Measurements from ENCODE around the gene SH3BP4.
A peak's percentile ranks its signal among the peaks of the same experiment; 100 is the strongest.

SH3BP4 gene

DNA sequence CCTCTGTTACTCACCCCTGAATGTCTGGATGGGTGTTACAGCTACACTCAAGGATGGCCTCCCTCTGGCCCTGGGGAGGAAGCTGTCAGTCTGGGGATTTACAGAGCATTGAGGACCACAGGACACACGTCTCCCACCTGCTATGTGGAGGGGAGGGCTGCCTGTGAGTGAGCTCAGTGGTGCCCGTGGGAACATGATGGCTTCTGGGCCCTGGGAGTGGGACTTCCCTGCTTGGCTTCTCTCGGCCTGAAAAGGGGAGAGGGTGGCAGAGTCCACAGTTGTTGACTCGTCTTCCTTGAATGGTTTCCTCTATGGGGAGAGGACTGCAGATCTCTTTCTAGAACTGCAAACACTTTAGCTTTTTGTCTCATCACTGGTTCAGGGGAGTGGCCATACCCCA is 79.1 kb downstream of the SH3BP4 start:
- FAIRE-seq (no peak), DNase-seq (ENCODE audit: insufficient read length, low spot score) (no peak)

DNA sequence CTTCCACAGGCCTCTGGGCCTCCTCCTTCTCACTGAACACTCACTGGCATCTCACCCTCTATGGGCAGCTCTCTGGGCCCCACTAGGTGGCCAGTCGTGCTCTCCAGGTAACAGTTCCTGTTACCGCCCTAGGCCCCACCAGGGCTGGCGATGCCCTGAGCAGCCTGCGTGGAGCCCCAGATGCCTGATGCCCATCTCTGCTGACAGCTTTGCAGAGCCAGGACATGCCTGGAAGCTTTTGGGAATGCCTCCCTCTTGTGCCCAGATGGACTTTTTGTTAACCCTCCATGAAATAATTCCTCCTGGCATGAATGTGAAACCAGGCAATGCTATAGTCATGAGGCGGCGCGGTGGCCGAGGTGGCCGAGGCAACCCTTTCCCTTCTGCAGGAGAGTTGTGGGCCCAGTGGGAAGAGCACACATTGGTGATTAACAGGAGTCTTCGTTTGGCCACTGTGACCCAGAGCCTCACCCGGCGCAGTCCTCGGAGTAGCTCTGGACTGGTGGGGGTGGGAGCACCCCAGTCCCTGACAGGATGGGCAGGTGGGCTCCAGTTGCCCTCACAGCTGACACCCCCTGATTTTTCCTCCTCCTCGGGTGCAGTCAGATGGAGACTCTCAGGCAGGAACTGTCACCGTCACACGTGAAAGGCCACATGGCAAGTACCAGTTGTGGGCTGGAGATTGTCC is 80.0 kb downstream of the SH3BP4 start:
- FAIRE-seq (no peak), DNase-seq (ENCODE audit: insufficient read length, low spot score) (no peak)

DNA sequence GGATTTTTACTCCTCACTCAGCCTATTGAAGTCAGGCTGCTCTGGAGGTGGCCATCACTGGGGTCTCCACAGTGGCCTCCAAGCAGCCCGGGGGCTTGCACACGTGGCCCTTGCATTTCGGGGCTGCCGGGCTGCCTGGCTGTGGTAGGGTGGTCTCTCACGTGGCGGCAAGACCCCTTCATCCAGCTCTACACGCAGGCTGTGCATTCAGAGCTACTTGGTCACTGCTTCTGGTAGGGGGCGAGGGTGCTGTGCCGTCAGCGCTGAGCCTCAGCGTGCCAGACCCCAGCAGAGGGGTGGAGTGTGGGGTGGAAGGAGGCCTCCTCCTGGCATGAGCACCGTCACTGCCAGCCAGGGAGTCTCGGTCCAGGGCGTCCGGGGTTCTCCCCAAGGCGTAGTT is 80.6 kb downstream of the SH3BP4 start:
- FAIRE-seq, result no peak
- no peak for DNase-seq (ENCODE audit: insufficient read length, low spot score)

DNA sequence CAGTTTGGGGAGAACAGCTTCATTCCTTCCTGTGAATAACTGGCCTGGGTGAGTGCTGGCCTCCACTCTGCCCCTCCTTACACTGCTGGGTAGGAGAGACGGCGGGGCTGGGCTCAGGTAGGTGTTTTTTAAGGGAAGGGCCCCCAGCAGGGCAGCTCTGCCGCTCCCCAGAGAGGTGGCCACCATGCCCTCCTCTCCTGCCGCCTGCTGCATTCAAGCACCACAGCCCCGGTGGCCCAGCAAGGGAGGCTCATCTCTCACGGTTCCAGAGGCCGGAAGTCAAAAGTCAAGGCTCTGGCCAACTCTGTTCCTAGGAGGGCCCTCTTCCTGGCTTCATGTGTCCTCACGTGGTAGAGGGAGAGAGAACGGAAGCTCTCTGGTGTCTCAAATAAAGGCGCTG is 81.1 kb downstream of the SH3BP4 start:
- DNase-seq (ENCODE audit: insufficient read length, low spot score) (no peak), FAIRE-seq (no peak)

DNA sequence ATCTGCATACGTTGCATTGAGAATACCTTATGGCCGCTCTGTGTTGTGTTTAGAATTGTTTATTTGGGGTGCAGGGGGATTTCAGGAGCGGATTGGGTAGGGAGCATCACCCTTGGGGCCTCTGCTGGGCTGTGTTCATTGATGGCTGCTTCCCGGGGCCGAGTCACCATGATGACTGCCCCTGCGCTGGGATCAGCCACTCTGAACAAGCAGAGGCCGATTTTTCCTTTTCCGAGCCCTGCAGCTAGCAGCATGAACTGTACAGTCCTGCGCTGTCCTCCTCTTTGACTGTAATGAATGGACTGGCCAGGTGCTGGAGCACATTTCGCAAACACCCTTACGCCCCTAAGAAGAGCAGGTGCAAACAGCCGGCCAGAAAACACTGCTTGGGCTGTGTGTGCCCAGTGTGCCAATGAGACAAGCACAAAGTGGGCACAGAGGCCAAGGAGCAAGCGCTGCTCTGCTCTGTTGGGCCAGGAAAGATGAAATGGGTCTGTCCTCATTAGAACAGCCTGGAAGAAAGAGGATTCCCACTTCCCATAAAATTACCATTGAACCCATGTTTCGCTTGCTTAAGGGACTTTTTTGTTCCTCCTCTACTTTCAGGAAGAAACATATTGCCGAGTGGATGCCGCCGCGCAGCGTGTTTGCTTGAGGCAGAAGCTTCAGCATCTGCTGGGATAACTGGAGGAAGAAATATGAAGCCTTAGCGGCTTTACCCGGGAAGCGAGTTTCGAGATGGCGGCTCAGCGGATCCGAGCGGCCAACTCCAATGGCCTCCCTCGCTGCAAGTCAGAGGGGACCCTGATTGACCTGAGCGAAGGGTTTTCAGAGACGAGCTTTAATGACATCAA is 82.7 kb downstream of the SH3BP4 start:
- no peak for FAIRE-seq
- no peak for DNase-seq (ENCODE audit: insufficient read length, low spot score)

DNA sequence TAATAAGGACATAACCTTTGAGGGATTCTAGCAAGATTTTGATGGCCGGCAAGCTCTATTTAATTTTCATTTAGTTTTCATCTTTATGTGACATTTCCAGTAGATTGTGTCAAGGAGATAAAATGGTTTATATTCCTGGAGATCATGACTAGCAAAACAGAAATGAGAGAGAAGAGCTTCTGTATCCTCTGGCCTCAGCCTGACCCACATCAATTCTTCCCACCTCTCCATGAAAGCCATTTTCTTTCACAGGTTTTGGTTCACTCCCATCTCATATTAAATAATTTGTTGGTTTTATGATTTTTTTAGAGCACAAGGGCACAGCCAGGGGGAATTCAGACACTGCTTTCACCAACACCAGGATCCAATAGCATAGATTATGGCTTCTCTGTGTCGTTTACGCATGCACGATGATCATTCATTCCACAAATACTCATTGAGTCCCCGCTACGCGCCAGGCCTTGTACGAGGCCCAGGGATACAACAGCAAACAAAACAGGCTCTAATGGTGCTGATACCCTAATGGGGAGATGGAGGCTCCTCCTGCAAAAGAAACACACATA is 85.9 kb downstream of the SH3BP4 start:
- DNase-seq (ENCODE audit: insufficient read length, low spot score) (no peak), FAIRE-seq (no peak)

DNA sequence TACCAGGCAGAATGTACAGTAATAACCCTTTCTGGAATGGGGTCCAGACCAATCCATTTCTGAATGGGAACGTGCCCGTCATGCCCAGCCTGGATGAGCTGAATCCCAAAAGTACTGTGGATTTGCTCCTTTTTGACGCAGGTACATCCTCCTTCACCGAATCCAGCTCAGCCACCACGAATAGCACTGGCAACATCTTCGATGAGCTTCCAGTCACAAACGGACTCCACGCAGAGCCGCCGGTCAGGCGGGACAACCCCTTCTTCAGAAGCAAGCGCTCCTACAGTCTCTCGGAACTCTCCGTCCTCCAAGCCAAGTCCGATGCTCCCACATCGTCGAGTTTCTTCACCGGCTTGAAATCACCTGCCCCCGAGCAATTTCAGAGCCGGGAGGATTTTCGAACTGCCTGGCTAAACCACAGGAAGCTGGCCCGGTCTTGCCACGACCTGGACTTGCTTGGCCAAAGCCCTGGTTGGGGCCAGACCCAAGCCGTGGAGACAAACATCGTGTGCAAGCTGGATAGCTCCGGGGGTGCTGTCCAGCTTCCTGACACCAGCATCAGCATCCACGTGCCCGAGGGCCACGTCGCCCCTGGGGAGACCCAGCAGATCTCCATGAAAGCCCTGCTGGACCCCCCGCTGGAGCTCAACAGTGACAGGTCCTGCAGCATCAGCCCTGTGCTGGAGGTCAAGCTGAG is 89.6 kb downstream of the SH3BP4 start:
- DNase-seq (ENCODE audit: insufficient read length, low spot score) (no peak), FAIRE-seq (no peak)

DNA sequence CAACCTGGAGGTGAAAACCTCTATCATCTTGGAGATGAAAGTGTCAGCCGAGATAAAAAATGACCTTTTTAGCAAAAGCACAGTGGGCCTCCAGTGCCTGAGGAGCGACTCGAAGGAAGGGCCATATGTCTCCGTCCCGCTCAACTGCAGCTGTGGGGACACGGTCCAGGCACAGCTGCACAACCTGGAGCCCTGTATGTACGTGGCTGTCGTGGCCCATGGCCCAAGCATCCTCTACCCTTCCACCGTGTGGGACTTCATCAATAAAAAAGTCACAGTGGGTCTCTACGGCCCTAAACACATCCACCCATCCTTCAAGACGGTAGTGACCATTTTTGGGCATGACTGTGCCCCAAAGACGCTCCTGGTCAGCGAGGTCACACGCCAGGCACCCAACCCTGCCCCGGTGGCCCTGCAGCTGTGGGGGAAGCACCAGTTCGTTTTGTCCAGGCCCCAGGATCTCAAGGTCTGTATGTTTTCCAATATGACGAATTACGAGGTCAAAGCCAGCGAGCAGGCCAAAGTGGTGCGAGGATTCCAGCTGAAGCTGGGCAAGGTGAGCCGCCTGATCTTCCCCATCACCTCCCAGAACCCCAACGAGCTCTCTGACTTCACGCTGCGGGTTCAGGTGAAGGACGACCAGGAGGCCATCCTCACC is 90.2 kb downstream of the SH3BP4 start:
- DNase-seq (ENCODE audit: insufficient read length, low spot score), result no peak
- no peak for FAIRE-seq

DNA sequence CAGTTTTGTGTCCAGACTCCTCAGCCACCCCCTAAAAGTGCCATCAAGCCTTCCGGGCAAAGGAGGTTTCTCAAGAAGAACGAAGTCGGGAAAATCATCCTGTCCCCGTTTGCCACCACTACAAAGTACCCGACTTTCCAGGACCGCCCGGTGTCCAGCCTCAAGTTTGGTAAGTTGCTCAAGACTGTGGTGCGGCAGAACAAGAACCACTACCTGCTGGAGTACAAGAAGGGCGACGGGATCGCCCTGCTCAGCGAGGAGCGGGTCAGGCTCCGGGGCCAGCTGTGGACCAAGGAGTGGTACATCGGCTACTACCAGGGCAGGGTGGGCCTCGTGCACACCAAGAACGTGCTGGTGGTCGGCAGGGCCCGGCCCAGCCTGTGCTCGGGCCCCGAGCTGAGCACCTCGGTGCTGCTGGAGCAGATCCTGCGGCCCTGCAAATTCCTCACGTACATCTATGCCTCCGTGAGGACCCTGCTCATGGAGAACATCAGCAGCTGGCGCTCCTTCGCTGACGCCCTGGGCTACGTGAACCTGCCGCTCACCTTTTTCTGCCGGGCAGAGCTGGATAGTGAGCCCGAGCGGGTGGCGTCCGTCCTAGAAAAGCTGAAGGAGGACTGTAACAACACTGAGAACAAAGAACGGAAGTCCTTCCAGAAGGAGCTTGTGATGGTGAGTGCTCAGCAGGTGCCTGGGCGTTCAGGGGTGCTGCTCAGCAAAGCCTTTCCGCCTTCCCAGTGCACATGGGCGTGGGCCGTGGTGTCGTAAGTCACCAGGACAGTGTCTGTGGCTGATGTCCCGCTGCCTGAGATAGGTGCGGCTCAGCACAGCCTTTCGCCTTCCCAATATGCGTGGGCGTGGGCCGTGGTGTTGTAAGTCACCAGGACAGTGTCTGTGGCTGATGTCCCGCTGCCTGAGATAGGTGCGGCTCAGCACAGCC is 91.0 kb downstream of the SH3BP4 start:
- FAIRE-seq, result no peak
- no peak for DNase-seq (ENCODE audit: insufficient read length, low spot score)

DNA sequence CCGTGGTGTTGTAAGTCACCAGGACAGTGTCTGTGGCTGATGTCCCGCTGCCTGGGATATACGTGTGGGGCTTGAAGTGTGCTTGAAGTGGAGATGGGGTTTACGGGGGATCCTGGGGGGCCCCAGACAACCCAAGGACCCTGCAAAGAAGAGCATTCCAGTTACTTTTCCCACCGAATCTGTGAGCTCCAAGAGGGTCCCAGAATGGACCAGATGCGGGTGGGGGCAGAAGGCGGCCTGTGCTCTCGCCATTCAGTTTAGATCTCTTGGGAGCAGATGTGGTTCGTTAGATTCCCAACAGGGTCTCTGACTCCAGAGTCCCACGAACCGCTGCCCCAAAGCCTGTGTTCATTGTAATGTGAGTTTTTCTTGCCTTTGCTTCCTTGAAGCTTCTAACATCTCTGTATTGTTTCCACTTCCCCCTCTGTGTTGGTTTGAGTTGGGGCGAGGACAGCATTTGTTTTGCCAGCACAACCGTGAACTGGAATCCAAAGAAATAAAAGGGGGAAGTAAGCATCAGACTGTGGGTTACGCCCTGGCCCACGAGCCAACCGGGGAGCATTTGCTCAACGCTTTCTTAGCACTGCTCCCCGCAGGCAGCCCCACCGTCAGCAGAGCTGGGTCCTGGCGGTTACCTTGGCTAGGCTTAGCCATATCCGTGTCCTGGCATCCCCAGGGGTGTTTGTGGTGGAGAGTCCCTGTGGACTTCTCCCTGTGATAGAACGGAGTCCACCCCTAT is 92.1 kb downstream of the SH3BP4 start:
- DNase-seq (ENCODE audit: insufficient read length, low spot score) (no peak), FAIRE-seq (no peak)

DNA sequence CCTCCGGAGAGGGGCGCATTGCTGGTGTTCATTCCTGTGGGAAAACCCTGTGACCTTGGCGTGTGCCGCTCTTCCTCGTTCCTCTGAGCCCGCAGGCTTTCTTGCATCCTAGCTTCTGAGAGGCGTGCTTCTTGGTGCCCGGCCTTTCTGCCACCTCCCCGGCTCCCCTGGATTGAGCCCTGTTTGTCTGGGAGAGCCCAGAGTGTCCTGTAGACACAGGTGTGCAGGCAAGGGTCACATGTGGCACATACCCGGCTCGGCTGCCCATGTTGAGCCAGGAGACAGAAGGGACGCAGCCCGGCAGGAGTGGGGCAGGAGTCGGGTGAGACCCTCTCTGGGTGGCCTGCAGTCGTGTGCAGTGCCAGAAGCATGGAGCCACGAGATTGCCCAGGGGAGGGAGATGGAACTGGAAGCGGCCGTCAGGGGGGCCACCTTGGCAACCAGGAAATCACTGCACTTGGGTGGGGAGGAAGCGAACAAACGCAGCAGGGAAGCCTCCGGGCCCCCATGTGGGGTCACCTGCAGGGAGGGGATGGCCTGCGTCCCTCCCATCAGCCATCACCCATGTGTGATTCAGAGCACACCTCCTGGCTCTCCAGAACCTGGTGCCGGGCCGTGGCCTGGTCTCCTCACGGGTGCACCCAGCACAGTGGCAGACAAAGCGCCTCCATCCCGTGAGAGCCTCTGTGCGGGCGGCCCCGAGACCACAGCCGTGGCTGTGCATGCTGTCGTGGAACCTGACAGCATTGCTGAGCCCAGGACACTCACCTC is 92.9 kb downstream of the SH3BP4 start:
- FAIRE-seq, result no peak
- DNase-seq (ENCODE audit: insufficient read length, low spot score), result no peak

DNA sequence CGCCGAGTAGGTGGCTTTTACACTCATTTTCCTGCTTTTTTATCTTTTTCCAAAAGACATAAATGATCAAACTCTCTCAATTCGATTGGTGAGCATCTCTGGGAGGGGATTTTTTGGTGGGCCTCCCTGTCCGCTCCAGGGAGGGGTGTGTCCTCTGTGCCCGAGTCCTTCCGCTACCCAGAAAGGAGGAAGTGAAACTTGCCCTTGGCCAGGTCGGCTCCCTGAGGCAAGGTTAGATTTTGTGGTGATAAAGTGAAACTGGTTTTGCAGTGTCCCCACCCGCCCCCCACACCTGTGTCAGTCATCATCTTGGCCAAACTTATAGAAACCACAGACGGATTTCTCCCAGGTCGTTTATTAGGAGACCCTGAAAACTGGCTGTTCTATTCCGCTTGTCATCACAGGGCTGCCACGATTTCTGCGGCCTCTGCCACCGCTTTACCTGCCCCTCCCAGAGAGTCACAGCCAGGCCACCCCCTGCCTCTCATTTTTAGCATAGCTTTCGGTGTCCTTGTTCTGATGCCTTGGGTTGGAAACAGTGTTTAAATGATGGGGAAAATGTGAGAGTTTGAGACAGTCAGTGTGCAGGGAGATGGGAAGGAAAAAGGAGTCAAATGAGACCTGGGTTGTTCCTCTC is 93.6 kb downstream of the SH3BP4 start:
- FAIRE-seq, result peak; percentile 42
- peak; percentile 44 for DNase-seq (ENCODE audit: insufficient read length, low spot score)

DNA sequence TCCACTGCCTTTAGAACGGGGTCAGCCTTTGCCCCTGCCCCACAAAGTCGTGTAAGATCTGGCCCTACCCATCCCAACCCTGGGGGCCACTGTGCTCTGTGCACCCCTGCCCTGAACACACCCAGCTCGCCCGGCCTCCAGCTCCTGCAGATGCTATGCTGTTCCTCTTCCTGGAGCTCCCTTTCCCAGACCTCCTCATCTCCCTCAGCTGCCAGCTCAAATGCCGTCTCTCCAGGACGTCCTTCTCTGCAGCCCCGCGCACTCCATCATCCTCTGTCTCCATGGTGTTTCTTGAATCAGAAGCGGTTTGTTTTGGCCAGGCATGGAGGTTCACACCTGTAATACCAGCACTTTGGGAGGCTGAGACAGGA is 94.1 kb downstream of the SH3BP4 start:
- no peak for DNase-seq (ENCODE audit: insufficient read length, low spot score)
- FAIRE-seq, result no peak

DNA sequence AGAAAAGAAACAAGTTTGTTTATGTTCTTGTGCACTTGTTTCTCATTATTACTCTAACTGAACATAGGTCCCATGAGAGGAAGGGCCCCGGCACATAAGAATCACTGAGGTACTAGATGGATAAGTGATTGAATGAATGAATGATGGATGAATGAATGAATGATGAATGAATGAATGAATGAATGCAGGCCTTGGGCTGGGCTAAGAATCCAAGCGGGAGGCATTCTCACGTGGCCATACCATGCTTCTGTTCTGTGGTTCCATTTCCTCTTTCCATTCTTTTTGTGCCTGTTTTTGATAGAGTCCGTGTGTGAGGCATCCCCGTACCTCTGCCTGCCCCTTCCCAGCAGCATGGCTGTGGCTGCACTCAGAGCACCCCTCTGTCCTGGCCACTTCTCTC is 94.8 kb downstream of the SH3BP4 start:
- DNase-seq (ENCODE audit: insufficient read length, low spot score) (no peak), FAIRE-seq (no peak)

DNA sequence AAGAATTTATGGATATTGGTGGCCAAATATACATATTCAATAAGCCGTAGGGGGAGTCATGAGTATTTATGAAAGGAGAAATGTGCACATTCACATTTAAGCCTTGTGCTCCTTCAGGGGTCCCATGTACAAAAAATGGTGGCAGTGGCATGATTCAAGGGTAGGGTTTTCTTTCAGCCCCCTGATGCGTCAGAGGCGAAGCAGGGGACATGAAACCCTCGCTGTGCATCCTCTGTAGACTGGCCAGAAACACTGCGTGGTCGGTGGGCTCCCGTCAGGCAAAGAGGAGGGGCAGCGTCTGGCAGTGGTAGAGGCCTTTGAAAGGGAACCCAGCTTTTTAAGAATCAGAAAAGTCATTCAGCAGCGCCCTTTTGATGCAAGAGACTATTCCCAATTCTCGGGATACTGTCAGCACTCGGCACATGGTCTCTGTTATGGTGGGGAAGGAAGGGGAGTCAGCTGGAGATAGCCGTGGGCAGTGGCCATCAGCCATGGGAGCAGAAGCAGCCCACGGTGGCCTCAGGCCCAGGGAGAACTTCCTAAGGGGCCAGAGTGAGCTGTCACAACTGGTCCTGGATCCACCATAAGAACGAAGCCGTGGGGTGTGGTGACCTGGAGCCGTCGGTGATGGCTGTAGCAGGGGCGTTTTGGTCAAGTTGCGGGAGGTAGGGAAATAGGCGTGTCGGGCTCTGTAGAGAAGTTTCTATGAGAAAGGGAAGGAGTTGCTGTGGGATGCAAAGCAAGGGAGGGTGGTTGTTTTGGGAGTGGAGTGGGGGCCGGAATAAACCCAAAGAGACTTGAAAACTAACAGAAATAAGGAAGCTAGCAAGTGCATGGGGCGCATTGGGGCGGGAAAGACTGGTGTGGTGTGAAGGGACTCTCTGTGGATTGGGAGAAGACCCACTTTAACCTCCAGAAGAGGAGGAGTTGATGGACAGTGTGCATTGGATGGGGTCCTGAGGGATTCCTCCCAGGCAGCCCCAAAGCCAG is 95.6 kb downstream of the SH3BP4 start:
- DNase-seq (ENCODE audit: insufficient read length, low spot score), result no peak
- no peak for FAIRE-seq

DNA sequence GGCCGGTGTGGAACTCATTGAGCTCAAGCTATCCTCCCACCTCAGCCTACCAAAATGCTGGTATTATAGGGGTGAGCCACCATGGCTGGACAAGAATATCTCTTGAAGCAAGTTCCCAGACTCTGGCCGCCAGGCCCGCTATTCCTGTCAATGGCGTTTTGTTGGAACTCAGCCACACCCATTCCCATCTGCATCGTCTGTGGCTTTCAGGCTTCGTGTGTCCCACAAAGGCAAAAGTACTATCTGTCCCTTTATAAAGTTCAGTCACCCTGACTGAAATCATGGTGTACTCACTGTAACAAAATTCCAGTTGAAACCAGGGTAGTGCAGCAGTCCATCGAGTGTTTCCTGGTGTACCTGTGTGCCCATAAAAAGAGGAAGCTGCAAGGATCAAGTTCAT is 96.7 kb downstream of the SH3BP4 start:
- DNase-seq (ENCODE audit: insufficient read length, low spot score) (no peak), FAIRE-seq (no peak)

DNA sequence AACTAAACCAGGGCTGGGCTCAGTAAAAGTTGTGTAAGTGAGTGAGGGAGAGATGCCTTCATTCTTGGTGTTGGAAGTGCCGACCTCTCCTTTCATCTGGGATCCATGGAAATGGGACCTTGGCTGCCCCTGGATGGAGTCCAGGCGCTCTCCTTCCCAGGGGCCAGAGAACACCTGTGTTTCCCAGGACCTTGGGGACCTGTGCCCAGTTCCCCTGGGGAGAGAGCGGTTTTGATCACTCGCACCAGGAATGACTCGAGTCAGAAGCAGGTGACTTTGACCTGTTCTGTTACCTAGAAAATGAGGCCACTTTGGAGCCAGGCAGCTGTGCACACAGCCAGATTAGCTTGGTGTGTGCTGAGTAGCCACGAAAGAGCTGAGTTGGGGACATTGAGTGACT is 97.3 kb downstream of the SH3BP4 start:
- FAIRE-seq (no peak), DNase-seq (ENCODE audit: insufficient read length, low spot score) (no peak)

Measured in GM19239 (cell line).